ENCODE data around the gene DNLZ. TPM values are rescaled to one million over a fixed set of nuclear protein-coding genes. Genes with fewer than 3 reads are reported as not detected.

DNLZ gene
- total and polyA plus RNA-seq, 8 donors = 10.1 to 26.8 (median 15.1) TPM

DNA sequence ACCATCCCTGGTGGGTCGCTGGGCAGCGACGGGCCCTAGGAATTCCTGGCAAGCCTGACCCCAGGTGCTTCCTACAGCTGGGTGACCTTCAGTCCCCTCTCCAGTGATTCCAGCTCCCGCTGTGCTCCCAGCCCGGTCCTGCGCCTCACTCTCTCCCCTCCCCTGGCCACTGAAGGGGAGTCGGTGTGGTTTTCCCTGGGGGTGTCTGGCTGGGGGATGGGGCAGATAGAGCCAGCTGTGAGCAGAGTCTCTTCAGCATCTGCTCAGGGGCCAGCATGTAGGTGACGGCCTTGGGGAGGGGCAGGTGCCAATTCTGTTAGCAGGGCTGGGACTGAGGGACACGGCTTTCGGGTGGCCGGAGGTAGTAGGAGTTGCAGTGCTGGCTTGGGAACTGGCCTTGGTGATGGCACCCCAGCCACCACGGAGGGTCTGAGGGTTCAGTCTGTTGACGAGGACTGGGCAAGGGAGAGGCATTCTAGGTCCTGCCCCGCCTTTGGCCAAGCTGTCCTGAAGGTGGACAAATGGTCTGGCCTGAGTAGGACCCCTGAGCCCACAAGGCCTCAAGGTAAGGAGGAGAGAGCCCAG lies 33.0 kb downstream of the DNLZ start:
- H3K4me1 ChIP-seq = peaks cover 5 to 10% (median 7%) of the 10 kb centered on the region in 3 donors
- no peak overlapping the region for H3K4me3 ChIP-seq
- H3K27ac ChIP-seq = no peak overlapping the region
- intact Hi-C loops (cut with DNase I) = no loop called here
- 83 to 93% methylated on average over 13 to 14 of the region's 14 CpGs for WGBS, 2 donors
- H3K36me3 ChIP-seq = no peaks in the 10 kb centered on the region
- no peaks in the 10 kb centered on the region for H3K27me3 ChIP-seq
- FAIRE-seq (no peak), DNase-seq (peak in 2 of 6 donors; percentile 30 to 62), ATAC-seq (no peak)
- no peaks in the 10 kb centered on the region for H3K9me3 ChIP-seq
- TF ChIP-seq, protein P1, sequence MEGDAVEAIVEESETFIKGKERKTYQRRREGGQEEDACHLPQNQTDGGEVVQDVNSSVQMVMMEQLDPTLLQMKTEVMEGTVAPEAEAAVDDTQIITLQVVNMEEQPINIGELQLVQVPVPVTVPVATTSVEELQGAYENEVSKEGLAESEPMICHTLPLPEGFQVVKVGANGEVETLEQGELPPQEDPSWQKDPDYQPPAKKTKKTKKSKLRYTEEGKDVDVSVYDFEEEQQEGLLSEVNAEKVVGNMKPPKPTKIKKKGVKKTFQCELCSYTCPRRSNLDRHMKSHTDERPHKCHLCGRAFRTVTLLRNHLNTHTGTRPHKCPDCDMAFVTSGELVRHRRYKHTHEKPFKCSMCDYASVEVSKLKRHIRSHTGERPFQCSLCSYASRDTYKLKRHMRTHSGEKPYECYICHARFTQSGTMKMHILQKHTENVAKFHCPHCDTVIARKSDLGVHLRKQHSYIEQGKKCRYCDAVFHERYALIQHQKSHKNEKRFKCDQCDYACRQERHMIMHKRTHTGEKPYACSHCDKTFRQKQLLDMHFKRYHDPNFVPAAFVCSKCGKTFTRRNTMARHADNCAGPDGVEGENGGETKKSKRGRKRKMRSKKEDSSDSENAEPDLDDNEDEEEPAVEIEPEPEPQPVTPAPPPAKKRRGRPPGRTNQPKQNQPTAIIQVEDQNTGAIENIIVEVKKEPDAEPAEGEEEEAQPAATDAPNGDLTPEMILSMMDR (IDR thresholded peaks at IDR 0.05) = no peak

DNA sequence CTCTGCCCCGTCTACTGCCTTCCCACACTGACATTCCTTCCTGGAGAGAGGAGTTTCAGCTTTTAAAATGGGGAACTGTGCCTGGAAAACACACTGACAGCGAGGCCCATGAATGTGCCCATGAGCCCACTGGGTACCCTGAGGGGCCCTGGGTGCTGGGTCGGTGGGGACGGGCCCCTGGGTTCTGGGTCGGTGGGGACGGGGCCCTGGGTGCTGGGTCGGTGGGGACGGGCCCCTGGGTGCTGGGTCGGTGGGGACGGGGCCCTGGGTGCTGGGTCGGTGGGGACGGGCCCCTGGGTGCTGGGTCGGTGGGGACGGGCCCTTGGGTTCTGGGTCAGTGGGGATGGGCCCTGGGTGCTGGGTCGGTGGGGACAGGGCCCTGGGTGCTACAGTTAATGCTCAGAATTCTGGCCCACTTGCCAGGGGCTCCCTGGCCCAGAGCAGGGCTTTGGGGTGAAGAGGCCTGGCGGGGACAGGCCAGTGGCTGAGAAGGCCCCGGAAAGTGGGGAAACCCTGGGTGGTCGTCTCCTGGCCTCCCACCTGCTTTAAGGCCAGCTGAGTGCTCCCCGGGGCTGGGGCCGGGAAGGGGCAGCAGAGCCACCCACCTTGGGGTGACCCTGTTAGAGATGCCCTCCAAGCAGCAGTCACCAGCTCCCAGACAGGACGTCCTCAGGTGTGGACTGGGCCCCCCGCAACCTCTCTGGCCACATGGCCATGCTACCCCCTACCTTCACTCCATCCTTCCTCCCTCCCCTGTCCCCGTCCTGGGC lies 33.7 kb downstream of the DNLZ start:
- TF ChIP-seq, protein P1 (IDR thresholded peaks at IDR 0.05) = no peak
- ATAC-seq = no peak
- Histone ChIP-seq H3K4me1 (peaks cover 5 to 10% (median 7%) of the 10 kb centered on the region in 3 donors), H3K27me3 (no peaks in the 10 kb centered on the region), H3K9me3 (no peaks in the 10 kb centered on the region), H3K27ac (no peak overlapping the region), H3K4me3 (no peak overlapping the region), H3K36me3 (no peaks in the 10 kb centered on the region)
- 90 to 92% methylated on average over 22 to 23 of the region's 23 CpGs for WGBS, 2 donors
- peak in 1 of 6 donors; percentile 22 for DNase-seq
- intact Hi-C loops (cut with DNase I) = no loop called here
- FAIRE-seq = no peak

DNA sequence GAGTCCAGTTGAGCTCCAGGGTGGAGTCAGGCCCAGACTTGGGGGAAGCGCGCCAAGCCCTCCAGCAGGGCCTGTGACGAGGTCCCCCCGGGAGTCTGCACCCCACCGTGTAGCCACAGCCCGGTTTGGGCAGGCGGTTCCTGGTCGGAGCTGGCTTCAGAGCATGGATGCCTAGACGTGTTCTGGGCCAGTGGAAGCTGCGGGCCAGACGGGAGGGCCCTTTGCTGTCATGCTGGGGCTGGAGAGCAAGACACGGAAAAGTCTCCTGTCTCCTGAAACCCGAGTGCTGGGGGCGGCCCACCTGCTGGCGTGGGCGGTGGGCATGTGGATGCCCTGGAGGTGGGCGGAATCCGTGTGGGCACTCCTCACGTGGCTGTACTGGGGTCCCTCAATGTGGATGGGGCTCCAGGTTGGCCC lies 34.3 kb downstream of the DNLZ start:
- Histone ChIP-seq H3K4me1 (peaks cover 5 to 10% (median 7%) of the 10 kb centered on the region in 3 donors), H3K27me3 (no peaks in the 10 kb centered on the region), H3K27ac (no peak overlapping the region), H3K9me3 (no peaks in the 10 kb centered on the region), H3K36me3 (no peaks in the 10 kb centered on the region), H3K4me3 (no peak overlapping the region)
- DNase-seq (peak in 2 of 6 donors; percentile 47 to 77), FAIRE-seq (no peak), ATAC-seq (no peak)
- TF ChIP-seq, protein P1 (IDR thresholded peaks at IDR 0.05) = no peak
- WGBS, 2 donors = 81 to 89% methylated on average over 19 of the region's 19 CpGs
- intact Hi-C loops (cut with DNase I) = no loop called here

DNA sequence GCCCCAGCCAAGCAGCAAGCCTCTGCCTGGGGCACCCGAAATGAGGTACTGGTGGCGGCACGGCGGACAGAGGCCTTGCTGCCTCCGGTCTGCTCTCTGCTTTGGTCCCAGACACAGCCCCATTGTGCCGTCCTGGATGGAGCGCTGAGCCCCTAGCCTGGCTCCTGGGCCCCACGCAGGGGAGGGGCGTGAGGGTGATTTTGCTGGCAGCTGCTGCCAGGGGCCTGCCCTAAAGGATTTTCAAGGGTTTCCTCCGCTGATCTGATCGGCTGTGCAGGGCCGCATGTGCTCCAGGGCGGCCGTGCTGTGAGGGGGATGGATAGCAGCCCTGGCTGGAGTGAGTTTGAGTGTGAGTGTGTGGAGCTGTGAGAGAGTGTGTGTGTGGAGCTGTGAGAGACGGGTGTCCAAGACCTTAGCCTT lies 34.9 kb downstream of the DNLZ start:
- TF ChIP-seq, protein P1 (IDR thresholded peaks at IDR 0.05) = no peak
- ATAC-seq = peak in 1 of 4 donors; percentile 3

More for the DNA sequence above, 34.9 kb downstream of the DNLZ start:
- no peaks in the 10 kb centered on the region for H3K27me3 ChIP-seq
- intact Hi-C loops (cut with DNase I) = no loop called here
- H3K4me1 ChIP-seq = peaks cover 5 to 10% (median 7%) of the 10 kb centered on the region in 3 donors
- H3K9me3 ChIP-seq = no peaks in the 10 kb centered on the region
- DNase-seq = peak in 2 of 6 donors; percentile 41 to 68
- FAIRE-seq = no peak
- H3K4me3 ChIP-seq = peak overlapping the region in 2 of 4 donors; percentile 59 to 63
- no peaks in the 10 kb centered on the region for H3K36me3 ChIP-seq
- H3K27ac ChIP-seq = no peak overlapping the region
- WGBS, 2 donors = 69 to 73% methylated on average over 15 of the region's 15 CpGs

Data from pancreas (tissue), 10 donors.